Tibial nerve (tissue), 4 donors: ENCODE data around the gene UBD. TPM values are rescaled to one million over a fixed set of nuclear protein-coding genes. Genes with fewer than 3 reads are reported as not detected.

Experiments used
- DNase-seq, 2 donors: peaks; one replicate each; pipeline ENCODE4 v3.0.0-alpha.2; 2019; ENCODE audit warnings: low spot score in 2 of 2
- H3K27ac ChIP-seq, 4 donors: fragments of 200-600 bp; sonication (generic) in 3 of 4; one replicate each; pipeline ENCODE4 v1.5.1; 2017 to 2019; ENCODE audit warnings: mild to moderate bottlenecking in 1 of 4
- H3K27me3 ChIP-seq, 2 donors: fragments of 200-600 bp; sonication (generic) in 1 of 2; one replicate each; pipeline versions ENCODE4 v1.5.1 to v1.6.0; 2017 to 2019
- H3K36me3 ChIP-seq, 3 donors: fragments of 200-600 bp; sonication (generic); one replicate each; pipeline ENCODE4 v1.5.1; 2018 to 2019
- H3K4me1 ChIP-seq, 4 donors: fragments of 200-600 bp; sonication (generic) in 3 of 4; one replicate each; pipeline ENCODE4 v1.5.1; 2017 to 2019
- H3K4me3 ChIP-seq, 4 donors: fragments of 200-600 bp; sonication (generic) in 3 of 4; one replicate each; pipeline ENCODE4 v1.5.1; 2017 to 2019; ENCODE audit warnings: mild to moderate bottlenecking in 1 of 4, moderate library complexity in 1 of 4
- H3K9me3 ChIP-seq, 4 donors: fragments of 200-600 bp; sonication (generic) in 3 of 4; one replicate each; pipeline ENCODE4 v1.5.1; 2017 to 2019
- EP300 ChIP-seq, 2 donors: sonication (generic); formaldehyde crosslinking; IDR thresholded peaks; one replicate each; pipeline ENCODE4 v1.6.1; 2017; ENCODE audit warnings: antibody characterized with exemption in 2 of 2, mild to moderate bottlenecking in 1 of 2
- POLR2A ChIP-seq, 2 donors: fragments of 450-650 bp; IDR thresholded peaks; one replicate each; pipeline ENCODE4 v1.6.1; 2017; ENCODE audit warnings: antibody characterized with exemption in 2 of 2, mild to moderate bottlenecking in 2 of 2, moderate library complexity in 2 of 2
- WGBS, 2 donors: methylation state at CpG; one replicate each; pipeline ENCODE4 v1.1.5; 2018; 5-methylcytosine and 5-hydroxymethylcytosine counted together
- total RNA-seq, 4 donors: library from RNA; depleted of rRNA; stranded (reverse); fragments of >200 nt; gene quantifications; one replicate each; pipeline ENCODE4 v1.1.0, GENCODE V29; 2016
- TF ChIP-seq, protein P1 (sequence below), 5 experiments: fragments of 200-600 bp in 3 of 5; fragments of 450-650 bp in 2 of 5; sonication (generic) in 3 of 5; IDR thresholded peaks; one replicate each; pipeline ENCODE4 v1.5.1; 2016 to 2019; ENCODE audit warnings: antibody characterized with exemption in 5 of 5, mild to moderate bottlenecking in 3 of 5, moderate library complexity in 2 of 5

Gene UBD
- total RNA-seq, 4 donors from 2014 or later: 0.63 to 11.6 TPM; not detected in 2

GRCh38 chr6:29561606-29562181 is 2.2 kb upstream of the UBD start:
- Histone ChIP-seq H3K27me3 (peaks cover 0 to 14% of the 10 kb centered on the region in 2 donors), H3K4me3 (no peak overlapping the region), H3K9me3 (no peaks in the 10 kb centered on the region), H3K36me3 (no peaks in the 10 kb centered on the region), H3K27ac (no peak overlapping the region), H3K4me1 (no peaks in the 10 kb centered on the region)
- WGBS, 2 donors: 52 to 57% methylated on average over 1 of the region's 1 CpG
- TF ChIP-seq EP300 (IDR thresholded peaks at IDR 0.05) (no peak), POLR2A (IDR thresholded peaks at IDR 0.05) (no peak)
- TF ChIP-seq, protein P1, sequence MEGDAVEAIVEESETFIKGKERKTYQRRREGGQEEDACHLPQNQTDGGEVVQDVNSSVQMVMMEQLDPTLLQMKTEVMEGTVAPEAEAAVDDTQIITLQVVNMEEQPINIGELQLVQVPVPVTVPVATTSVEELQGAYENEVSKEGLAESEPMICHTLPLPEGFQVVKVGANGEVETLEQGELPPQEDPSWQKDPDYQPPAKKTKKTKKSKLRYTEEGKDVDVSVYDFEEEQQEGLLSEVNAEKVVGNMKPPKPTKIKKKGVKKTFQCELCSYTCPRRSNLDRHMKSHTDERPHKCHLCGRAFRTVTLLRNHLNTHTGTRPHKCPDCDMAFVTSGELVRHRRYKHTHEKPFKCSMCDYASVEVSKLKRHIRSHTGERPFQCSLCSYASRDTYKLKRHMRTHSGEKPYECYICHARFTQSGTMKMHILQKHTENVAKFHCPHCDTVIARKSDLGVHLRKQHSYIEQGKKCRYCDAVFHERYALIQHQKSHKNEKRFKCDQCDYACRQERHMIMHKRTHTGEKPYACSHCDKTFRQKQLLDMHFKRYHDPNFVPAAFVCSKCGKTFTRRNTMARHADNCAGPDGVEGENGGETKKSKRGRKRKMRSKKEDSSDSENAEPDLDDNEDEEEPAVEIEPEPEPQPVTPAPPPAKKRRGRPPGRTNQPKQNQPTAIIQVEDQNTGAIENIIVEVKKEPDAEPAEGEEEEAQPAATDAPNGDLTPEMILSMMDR (IDR thresholded peaks at IDR 0.05): no peak
- DNase-seq: no peak

DNA sequence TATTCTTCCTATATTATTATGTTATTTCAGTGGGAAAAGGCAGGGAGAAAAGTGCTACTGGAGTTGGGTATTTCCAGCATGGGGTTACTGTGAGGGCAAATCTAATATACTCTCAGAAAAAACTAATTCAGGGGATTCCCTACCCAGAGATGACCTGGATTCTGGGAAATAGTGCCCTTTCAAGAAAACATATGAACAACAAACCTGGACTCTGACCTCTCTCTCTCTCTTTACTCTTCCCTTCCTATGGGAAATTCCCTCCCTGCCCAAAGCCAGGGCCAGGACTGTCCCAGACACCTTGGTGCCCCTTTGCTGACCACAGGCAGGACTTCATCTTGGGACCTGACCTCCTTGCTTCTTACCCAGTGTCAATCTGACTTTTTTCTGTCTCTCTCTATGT is 1.6 kb upstream of the UBD start:
- TF ChIP-seq, protein P1 (IDR thresholded peaks at IDR 0.05): no peak
- TF ChIP-seq POLR2A (IDR thresholded peaks at IDR 0.05) (no peak), EP300 (IDR thresholded peaks at IDR 0.05) (no peak)
- H3K36me3 ChIP-seq: no peaks in the 10 kb centered on the region
- no peaks in the 10 kb centered on the region for H3K4me1 ChIP-seq
- H3K27me3 ChIP-seq: peaks cover 0 to 18% of the 10 kb centered on the region in 2 donors
- H3K4me3 ChIP-seq: no peak overlapping the region
- H3K9me3 ChIP-seq: no peaks in the 10 kb centered on the region
- DNase-seq: no peak
- H3K27ac ChIP-seq: no peak overlapping the region

DNA sequence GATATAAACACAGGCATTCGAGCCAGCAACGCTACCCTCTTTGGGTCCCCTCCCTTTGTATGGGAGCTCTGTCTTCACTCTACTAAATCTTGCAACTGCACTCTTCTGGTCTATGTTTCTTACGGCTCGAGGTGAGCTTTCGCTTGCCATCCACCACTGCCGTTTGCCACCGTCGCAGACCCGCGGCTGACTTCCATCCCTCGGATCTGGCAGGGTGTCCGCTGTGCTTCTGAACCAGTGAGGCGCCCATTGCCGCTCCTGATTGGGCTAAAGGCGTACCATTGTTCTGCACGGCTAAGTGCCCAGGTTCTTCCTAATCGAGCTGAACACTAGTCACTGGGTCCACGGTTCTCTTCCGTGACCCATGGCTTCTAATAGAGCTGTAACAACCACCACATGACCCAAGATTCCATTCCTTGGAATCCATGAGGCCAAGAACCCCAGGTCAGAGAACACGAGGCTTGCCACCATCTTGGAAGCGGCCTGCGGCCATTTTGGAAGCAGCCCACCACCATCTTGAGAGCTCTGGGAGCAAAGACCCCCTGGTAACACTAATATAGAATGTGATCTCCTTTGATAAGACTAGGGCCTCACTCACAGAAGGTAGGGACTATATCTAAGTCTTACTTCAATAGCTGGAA is 973 bp downstream of the UBD start:
- TF ChIP-seq POLR2A (IDR thresholded peaks at IDR 0.05) (no peak), EP300 (IDR thresholded peaks at IDR 0.05) (no peak)
- TF ChIP-seq, protein P1 (IDR thresholded peaks at IDR 0.05): no peak
- Histone ChIP-seq H3K27me3 (peaks cover 0 to 42% of the 10 kb centered on the region in 2 donors), H3K27ac (no peak overlapping the region), H3K4me1 (peaks cover 0 to 6% (median 3%) of the 10 kb centered on the region in 4 donors), H3K9me3 (no peaks in the 10 kb centered on the region), H3K4me3 (no peak overlapping the region), H3K36me3 (no peaks in the 10 kb centered on the region)
- DNase-seq: no peak
- WGBS, 2 donors: 91 to 93% methylated on average over 22 of the region's 22 CpGs

- Histone ChIP-seq H3K27ac (no peak overlapping the region), H3K36me3 (no peaks in the 10 kb centered on the region), H3K4me1 (peaks cover 0 to 16% (median 8%) of the 10 kb centered on the region in 4 donors), H3K4me3 (no peak overlapping the region), H3K9me3 (no peaks in the 10 kb centered on the region), H3K27me3 (peaks cover 0 to 51% of the 10 kb centered on the region in 2 donors)
- no peak for TF ChIP-seq POLR2A (IDR thresholded peaks at IDR 0.05)
- TF ChIP-seq EP300 (IDR thresholded peaks at IDR 0.05): no peak
- TF ChIP-seq, protein P1 (IDR thresholded peaks at IDR 0.05): no peak
- no peak for DNase-seq
Measured at GRCh38 chr6:29557320-29557719, 2.2 kb downstream of the UBD start.

- Histone ChIP-seq H3K9me3 (no peaks in the 10 kb centered on the region), H3K27me3 (peaks cover 0 to 51% of the 10 kb centered on the region in 2 donors), H3K4me1 (peaks cover 0 to 16% (median 8%) of the 10 kb centered on the region in 4 donors), H3K4me3 (no peak overlapping the region), H3K27ac (no peak overlapping the region), H3K36me3 (no peaks in the 10 kb centered on the region)
- WGBS, 2 donors: 83 to 88% methylated on average over 5 of the region's 5 CpGs
- TF ChIP-seq EP300 (IDR thresholded peaks at IDR 0.05) (no peak), POLR2A (IDR thresholded peaks at IDR 0.05) (no peak)
- TF ChIP-seq, protein P1 (IDR thresholded peaks at IDR 0.05): no peak
- DNase-seq: no peak
Measured at GRCh38 chr6:29554764-29555163, 4.8 kb downstream of the UBD start.
